HG03103 (cell line): ENCODE results near the gene IGFBPL1.
"Not testable (repeated sequence)": the region's sequence is repeated elsewhere in the genome, so short reads cannot be mapped to it uniquely, and the experiment has no call there.

Experiments
- ATAC-seq: cut with Tn5 transposase; IDR thresholded peaks from one replicate; pipeline ENCODE4 v1.9.1; 2021; ENCODE audit warnings: low read depth; ENCODE audit not compliant: unreplicated experiment

IGFBPL1 gene

DNA sequence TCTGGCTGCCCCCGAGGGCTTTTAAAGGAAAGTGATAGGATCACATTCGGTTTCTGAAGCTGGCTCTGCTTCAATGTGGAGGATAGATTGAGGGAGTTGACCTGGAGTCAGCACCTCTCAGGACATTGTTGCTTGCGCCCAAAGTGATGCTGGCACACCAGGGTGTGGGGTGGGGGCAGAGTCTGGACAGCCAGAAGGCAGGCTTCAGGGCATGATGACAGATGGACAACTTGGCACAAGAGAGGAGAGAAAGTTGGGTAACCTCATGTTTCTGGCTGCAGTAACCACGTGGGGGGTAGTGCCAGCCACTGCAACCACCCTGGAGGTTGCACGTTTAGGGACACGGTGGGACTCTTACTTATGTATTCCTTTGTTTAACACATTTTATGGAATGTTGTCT lies 22.3 kb downstream of the IGFBPL1 start:
- ATAC-seq = no peak

DNA sequence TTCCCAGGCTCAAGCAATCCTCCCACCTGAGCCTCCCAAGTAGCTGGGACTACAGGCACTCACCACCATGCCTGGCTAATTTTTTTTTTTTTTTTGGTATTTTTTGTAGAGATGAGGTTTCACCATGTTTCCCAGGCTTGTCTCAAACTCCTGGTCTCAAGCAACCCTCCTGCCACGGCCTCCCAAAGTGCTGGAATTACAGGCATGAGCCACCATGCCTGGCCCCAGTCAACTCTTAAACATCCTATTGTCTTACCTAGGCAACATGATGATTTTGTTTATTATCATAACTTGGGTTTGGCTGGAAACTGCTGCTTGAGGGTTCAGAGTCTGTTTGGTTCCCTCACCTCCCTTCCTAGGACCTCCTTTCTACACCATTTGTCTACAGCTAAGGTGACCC lies 25.1 kb downstream of the IGFBPL1 start:
- not testable (repeated sequence) for ATAC-seq

DNA sequence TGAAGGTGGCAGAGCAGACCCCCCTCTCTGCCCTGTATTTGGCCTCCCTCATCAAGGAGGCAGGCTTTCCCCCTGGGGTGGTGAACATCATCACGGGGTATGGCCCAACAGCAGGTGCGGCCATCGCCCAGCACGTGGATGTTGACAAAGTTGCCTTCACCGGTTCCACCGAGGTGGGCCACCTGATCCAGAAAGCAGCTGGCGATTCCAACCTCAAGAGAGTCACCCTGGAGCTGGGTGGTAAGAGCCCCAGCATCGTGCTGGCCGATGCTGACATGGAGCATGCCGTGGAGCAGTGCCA lies 27.9 kb downstream of the IGFBPL1 start:
- ATAC-seq = no peak

DNA sequence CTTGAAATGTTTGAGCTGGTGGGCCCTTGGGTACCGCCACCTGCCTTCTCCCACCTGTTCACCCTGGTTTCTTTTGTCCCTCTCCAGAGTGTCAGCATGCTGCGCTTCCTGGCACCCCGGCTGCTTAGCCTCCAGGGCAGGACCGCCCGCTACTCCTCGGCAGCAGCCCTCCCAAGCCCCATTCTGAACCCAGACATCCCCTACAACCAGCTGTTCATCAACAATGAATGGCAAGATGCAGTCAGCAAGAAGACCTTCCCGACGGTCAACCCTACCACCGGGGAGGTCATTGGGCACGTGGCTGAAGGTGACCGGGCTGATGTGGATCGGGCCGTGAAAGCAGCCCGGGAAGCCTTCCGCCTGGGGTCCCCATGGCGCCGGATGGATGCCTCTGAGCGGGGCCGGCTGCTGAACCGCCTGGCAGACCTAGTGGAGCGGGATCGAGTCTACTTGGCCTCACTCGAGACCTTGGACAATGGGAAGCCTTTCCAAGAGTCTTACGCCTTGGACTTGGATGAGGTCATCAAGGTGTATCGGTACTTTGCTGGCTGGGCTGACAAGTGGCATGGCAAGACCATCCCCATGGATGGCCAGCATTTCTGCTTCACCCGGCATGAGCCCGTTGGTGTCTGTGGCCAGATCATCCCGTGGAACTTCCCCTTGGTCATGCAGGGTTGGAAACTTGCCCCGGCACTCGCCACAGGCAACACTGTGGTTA lies 28.4 kb downstream of the IGFBPL1 start:
- no peak for ATAC-seq

DNA sequence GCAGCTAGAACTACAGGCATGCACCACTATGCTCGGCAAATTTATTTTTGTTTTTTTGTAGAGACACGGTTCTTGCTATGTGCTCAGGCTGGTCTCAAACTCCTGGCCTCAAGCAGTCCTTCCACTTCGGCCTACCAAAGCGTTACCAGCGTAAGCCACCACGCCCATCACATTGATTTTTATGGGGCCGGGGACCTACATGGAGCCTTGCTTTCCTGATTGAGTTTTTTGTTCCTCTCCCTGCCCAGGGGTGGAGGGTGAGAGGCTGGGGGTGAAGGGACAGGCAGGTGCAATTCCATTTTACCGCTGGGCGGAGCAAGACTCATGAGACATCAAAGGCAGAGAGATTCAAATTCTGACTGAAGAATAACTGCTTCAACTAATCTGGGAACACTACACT lies 29.8 kb downstream of the IGFBPL1 start:
- ATAC-seq = no peak

DNA sequence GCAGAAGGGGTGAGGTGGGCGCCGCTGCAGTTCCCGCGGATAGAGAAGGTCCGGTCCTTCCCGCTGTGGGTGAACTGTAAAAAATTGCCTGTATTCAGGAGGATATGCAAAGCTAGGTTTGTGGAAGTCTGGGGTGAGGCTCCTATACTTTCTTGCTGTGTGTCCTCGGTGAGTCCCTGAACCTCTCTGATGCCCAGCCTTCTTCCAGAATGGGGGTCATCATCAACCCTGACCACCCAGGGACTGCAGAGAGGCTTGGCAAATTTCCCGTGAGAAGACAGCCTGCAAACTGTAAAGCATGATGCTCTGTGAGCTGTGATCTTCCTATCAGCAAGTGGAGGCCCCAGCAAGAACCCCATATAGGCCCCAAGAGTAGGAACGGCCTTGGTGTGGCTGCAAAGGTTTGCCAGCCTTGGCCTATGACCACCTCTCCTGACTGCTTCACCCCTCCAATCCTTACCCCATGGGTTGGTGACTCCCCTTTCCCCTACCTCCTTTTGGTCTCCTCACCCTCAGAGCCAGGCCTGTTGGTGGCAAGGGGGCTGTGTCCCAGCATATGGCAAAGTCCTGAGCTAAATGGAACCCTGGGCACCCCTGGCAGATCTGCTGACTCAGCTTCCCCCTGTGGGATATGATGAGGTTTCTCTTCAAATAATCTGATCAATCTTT lies 31.0 kb downstream of the IGFBPL1 start:
- ATAC-seq = peak; percentile 2

DNA sequence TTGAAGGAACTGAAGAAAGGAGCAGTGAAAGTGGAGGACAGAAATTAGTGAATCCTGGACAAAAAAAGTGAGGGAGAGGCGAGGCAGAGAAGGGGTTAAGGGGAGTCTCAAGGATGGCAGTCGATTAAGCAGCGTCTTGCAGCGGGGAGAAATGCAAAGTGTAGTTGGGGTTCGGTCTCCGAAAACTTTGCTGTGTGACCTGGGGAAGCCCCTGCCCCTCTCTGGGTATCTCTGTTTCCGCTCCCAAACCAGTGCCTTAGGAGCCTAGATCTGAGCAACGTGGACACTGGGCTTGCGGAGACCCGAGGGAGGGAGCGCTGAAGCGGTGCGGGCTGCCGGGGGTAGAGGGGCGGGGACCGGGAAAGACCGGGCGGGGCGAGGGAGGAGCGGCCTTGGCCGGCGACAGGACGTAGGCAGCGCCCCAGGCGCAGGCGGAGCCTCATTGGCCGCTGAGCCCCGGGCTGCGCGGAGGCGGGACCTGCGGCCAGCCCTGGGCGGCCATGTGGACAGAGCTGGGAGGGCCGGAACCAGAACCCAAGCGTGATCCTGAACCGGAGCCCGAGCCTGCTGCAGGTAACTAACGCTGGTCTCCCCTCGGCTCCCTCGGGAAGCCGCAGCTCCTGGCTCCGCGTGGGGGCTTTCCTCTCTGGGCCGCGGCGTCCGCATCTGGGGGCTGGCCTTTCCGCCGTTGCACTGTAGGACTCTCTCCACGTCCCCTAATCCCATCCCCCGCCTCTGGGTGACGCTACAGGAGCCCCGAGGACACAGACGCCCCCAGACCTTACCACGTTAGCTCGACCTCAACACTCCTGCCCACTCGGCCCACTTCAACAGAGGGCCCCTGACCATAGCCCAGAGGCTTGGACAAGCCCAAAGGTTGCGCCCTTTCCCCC lies 31.8 kb downstream of the IGFBPL1 start, which contains the start of gene ALDH1B1:
ALDH1B1 (plus strand) TSS at position 468 of the 893 bp plus-strand sequence. CDS start 3,047 bp downstream, outside the sequence.
- ATAC-seq = peak; percentile 95

DNA sequence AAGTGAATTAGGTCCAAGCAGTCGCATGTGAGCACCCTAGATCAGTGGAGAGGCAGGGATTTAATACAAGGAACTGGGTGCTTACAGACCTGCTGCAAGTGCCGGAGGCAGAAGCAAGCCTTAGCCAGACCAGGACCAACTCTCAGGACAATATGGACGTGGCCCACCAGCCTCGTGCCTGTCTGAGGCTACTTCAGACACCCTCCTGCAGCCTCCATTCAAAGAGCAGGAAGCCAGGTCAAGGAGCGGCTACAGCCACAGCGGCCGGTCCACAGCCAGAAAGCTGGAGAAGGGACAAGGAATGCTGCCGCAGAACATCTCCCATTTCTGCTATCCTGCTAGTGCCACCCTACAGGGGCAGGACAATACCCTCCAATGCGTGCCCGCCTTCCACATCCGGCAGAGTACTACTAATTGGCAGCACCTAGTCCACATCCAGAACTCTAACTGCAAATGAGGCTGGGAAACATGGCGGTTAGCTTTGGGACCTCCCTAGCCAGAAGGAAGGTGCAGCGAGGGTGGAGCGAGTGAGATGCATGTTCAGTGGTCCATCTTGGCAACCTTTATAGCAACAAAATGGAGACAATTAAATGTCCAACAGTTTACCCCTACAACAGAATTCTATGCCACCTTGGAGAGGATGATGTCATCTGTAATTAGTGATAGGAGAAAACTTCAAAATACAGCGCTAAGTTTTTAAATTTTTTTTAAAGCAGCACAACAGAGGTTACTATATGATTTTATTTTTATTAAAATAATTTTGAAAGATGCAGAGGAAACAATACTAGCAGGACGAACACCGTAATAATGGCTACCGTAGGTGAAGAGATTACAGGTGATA lies 32.8 kb downstream of the IGFBPL1 start:
- ATAC-seq = no peak

DNA sequence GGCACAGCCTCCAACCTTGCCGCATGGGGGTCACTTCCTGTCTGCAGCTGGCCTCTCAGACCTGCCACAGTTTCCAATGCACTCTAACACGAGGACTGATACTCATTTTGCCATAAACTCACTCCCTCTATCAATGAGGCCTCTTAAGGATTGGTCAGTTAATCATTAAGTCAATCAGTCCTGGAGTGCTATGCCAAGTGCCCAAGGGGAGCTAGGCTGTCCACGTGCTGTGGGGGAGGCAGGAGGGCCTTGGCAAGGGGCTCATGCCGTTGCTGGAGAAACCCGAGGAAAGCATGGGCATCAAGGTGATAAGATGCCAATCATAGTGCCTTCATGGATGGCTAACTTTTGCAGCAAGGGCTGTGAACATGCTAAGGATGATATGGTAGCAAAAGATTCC lies 33.4 kb downstream of the IGFBPL1 start:
- no peak for ATAC-seq

DNA sequence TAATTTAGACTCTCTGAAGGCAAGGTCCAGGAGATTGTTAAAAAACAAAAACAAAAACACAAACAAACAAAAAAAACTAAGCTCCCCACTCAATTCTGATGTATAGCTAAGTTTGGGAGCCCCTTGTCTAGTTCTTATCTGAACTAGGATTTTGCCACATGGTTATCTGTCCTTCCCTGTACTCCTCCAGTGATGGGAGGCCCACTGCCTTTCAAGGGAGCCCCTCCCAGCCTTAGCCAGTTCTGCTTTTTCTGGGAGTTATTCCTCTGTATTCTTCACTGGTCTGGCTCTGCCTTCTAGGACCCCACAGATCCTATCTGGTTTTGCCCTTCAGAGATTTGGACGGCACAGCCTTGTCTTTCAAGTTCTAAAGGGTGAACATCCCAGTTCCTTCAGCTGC lies 33.8 kb downstream of the IGFBPL1 start:
- ATAC-seq = no peak

DNA sequence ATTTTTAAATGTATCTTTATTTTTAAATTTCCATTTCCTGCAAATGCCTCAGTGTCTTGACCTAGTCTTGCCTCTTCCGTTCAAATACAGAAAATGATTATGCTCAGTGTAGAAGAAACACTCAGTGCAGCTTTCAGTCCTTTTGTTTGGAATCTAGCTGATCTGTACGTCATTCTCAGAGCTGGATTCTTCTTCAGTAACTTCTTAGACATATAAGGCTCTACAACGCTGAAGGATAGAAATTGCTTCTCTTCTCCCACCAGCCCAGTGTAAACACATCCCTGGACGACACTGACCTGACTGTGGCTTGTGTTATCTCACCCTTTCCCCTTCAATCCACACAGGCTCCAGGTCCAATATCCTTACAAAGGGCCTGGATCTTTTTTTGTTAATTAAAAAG lies 34.9 kb downstream of the IGFBPL1 start:
- no peak for ATAC-seq

DNA sequence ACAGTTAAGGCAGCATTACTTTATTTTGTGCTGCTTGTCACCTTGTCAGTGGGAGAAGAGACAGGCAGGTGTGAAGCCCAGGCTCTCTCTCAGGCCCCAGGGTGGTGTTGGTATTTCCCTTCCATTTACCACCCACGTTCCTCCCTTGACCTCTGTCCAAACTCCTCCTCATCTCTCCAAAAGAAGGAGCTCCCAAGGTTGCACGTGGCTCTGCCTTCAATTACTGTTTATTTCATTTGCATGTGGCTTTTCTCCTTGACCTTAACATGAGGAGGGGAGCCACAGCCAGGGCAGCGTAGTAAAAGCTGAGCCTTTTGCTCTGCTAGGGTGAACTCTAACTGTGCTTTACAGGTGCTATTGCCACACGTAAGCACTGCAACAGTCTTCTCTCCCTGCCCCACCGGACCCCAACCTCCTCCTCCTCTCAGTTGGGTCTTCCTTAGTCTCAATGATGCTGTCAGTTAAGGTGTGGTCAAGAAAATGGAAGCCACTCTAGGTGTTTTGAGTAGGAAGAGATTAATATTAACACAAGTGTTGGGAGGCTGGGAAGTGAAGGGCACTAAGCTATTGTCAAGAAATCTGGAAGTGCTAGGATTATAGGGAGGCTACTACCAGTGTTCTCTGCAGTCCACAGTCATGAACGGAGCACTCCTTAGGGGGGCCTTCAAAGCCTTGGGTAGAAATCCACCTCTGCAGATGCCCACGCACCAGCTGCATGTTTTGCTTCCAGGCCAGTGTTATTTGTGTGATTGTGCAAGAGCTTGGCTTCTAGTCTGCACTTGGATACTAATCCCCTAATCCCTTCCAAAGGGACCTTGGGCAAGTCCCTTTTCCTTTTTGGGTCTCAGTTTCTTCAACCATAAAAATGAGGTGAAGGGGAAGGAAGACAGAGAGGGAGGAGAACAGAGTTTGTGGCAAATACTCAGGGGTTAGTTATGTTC lies 35.7 kb downstream of the IGFBPL1 start:
- ATAC-seq = no peak

DNA sequence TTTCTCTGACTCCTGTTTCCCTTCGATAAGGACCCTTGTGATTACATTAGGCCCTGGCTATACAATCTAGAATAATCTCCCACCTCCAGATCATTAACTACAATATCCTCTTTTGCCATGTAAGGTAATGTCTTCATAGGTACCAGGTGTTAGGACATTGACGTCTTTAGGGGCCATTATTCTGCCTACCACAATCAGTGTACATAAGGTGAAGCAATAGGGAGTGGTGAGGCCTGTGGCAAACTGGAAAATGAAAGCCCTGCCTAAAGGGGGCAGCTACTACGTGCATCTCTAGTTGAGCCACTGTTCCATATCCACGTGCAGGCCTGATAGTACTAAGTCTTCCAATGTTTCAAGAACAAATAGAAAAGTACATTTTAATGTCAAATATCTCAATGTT lies 36.5 kb downstream of the IGFBPL1 start:
- ATAC-seq = no peak

DNA sequence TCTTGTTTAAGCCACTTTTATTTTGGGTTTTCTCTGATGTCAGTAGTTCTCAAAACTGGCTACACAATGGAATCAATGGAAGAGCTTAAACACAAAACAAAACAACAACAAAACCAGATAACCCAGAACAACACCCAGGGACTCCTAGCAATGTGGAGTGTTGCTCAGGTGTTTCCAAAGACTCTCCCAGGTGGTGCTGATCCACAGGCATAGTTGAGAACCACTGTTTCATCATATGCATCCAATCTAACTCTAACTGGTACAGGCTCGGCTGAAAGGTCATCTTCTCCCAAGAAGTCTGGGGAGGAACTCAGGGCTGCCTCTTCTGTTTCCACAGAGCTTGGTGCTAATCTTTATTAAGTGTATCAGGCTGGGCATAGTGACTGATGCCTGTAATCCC lies 37.2 kb downstream of the IGFBPL1 start:
- ATAC-seq = no peak

DNA sequence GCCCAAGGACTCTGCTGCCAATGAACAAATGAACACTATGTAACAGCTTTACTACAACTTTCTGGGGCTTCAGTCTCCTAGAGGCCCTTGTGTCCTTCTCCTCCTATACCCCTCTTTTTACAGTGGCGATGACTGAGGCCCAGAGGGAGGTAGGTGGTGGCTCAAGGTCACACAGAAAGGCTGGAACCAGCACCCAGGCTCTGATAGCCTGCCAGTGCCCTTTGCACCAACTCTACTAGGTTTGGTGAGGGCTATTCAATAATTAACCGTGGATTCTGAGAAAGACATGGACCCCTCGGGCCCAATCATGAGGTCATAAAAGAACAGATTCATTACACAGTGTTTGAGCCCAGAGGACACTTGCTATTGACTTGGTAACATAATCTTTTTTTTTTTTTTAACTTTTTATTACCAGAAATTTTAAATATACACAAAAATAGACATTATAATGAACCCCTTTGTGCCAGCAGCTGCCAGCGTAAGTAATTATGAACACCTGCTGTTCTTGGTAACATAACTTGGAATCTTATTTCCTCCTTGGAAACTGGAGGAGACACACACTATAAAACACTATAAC lies 37.8 kb downstream of the IGFBPL1 start:
- no peak for ATAC-seq

DNA sequence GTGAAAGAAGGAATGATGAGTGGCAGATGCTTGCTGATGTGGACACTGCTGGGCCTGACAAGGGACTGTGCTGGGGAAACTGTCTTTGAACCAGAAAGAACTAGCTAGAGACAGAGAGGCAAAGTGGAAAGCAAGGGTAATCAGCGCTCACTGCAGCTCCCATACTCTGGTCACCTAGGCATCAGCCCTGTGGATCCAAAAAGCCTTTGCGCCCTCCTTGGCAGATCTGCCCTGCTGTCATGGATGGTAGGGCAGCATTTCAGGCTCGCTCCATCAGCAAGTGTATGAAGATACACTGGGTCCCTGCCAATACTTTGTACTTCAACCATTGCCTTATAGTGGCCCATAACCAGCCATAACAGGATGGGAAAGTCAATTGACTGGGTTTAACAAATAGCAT lies 38.4 kb downstream of the IGFBPL1 start:
- ATAC-seq = no peak

DNA sequence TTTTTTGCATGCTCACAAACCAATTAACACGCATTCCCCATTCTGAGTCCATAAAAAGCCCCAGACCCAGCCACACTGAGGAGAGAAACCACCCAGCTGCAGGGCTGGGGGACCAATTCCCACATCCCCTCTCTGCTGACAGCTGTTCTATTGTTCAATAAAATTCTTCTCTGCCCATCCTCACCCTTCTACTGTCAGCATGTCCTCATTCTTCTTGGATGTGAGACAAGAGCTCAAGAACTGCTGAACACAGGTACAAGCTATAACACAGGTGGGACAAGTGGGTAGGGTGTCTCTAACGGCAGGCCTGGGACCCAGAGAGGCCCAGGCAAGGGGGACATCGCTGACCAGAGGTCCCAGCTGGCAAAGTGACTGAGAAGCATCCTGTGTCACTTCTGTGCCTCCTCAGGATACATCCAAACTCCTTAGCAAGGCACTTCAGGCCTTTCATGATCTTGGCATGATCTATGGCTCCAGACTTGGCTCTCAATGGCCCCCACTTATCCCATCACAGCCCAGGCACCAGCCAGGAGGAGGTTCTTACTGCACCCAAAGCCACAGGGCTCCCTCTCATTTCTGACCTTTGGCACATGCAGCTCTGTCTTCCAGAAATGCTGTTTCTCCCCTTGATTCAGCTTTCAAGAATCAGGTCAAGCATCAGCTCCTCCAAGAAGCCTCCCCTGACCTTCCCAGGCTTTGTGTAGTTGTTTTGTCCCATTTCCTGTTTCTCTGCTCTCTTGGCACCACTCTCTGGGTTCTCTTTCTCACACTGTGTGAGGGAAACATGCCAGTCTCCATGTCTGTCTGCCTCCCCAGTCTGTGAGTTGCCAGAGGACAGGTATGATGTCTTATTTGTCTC lies 39.0 kb downstream of the IGFBPL1 start:
- no peak for ATAC-seq

DNA sequence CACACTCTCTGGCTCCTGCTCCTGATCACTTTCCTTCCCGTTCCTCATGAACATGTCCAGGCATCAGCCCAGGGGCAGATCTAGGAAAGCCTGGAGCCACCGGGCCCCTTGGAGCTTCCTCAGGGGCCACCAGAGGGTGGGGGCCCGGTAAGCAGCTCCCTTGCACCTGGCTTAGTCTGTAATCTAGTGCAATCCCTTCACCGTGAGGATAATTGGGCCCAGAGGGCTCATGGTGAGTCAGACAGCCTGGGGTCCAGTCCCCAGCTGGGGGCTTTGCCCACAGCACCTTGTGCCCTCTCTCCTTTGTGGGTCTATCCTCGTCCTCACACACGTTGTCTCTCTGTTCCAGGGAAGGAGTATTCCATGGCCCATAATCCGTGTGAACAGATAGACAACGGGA lies 42.1 kb downstream of the IGFBPL1 start:
- no peak for ATAC-seq
